ENCODE results near the gene EPHA8. TPM values are rescaled to one million over a fixed set of nuclear protein-coding genes. Genes with fewer than 3 reads are reported as not detected.

Gene EPHA8
- total RNA-seq, 2 donors from 2014 or later: not detected

- ATAC-seq: no peak
- intact Hi-C loops (cut with DNase I, micrococcal nuclease): no loop called here
- DNase-seq: no peak
Observed at GRCh38 chr1:22584001-22584562, 20.8 kb downstream of the EPHA8 start.

GRCh38 chr1:22584970-22585369 is 21.7 kb downstream of the EPHA8 start:
- ATAC-seq (no peak), DNase-seq (no peak)
- intact Hi-C loops (cut with DNase I, micrococcal nuclease): no loop called here

GRCh38 chr1:22585471-22585870 is 22.2 kb downstream of the EPHA8 start:
- DNase-seq (no peak), ATAC-seq (no peak)
- intact Hi-C loops (cut with DNase I, micrococcal nuclease): no loop called here

- ATAC-seq: no peak
- no peak for DNase-seq
- intact Hi-C loops (cut with DNase I, micrococcal nuclease): no loop called here
Observed at GRCh38 chr1:22586356-22587130, 23.3 kb downstream of the EPHA8 start.

GRCh38 chr1:22587247-22587646 is 24.0 kb downstream of the EPHA8 start:
- DNase-seq (no peak), ATAC-seq (no peak)
- intact Hi-C loops (cut with DNase I, micrococcal nuclease): no loop called here

GRCh38 chr1:22588899-22589422 is 25.7 kb downstream of the EPHA8 start:
- ATAC-seq: no peak
- intact Hi-C loops (cut with DNase I, micrococcal nuclease): no loop called here

GRCh38 chr1:22591576-22591975 is 28.3 kb downstream of the EPHA8 start:
- intact Hi-C loops (cut with DNase I, micrococcal nuclease): no loop called here

More at GRCh38 chr1:22588899-22589422, 25.7 kb downstream of the EPHA8 start:
- DNase-seq: no peak

GRCh38 chr1:22592051-22592450 is 28.8 kb downstream of the EPHA8 start:
- DNase-seq (no peak), ATAC-seq (no peak)
- intact Hi-C loops (cut with DNase I, micrococcal nuclease): no loop called here

More at GRCh38 chr1:22591576-22591975, 28.3 kb downstream of the EPHA8 start:
- DNase-seq: no peak
- ATAC-seq: no peak

- ATAC-seq: peak; percentile 94
- peak in 1 of 2 donors; percentile 42 for DNase-seq
- intact Hi-C loops (cut with DNase I, micrococcal nuclease): no loop called here
Observed at GRCh38 chr1:22592919-22593790, 29.9 kb downstream of the EPHA8 start.

GRCh38 chr1:22594396-22594795 is 31.1 kb downstream of the EPHA8 start:
- DNase-seq: no peak
- ATAC-seq: no peak
- intact Hi-C loops (cut with DNase I, micrococcal nuclease): no loop called here

GRCh38 chr1:22595108-22595507 is 31.8 kb downstream of the EPHA8 start:
- no peak for DNase-seq
- ATAC-seq: no peak
- intact Hi-C loops (cut with DNase I, micrococcal nuclease): no loop called here

- ATAC-seq: no peak
- intact Hi-C loops (cut with DNase I, micrococcal nuclease): no loop called here
- no peak for DNase-seq
Observed at GRCh38 chr1:22597301-22597965, 34.1 kb downstream of the EPHA8 start.

- no peak for ATAC-seq
- no peak for DNase-seq
- intact Hi-C loops (cut with DNase I, micrococcal nuclease): no loop called here
Observed at GRCh38 chr1:22597996-22598395, 34.7 kb downstream of the EPHA8 start.

GRCh38 chr1:22598736-22599135 is 35.4 kb downstream of the EPHA8 start:
- DNase-seq (no peak), ATAC-seq (no peak)
- intact Hi-C loops (cut with DNase I, micrococcal nuclease): no loop called here

GRCh38 chr1:22600071-22600816 is 37.0 kb downstream of the EPHA8 start:
- ATAC-seq: peak; percentile 99
- DNase-seq: peak in 1 of 2 donors; percentile 55
- intact Hi-C loops (cut with DNase I, micrococcal nuclease): no loop called here

- DNase-seq: no peak
- no peak for ATAC-seq
- intact Hi-C loops (cut with DNase I, micrococcal nuclease): no loop called here
Observed at GRCh38 chr1:22600817-22601605, 37.7 kb downstream of the EPHA8 start.

GRCh38 chr1:22601610-22602009 is 38.3 kb downstream of the EPHA8 start:
- intact Hi-C loops (cut with DNase I, micrococcal nuclease): no loop called here
- ATAC-seq: no peak
- no peak for DNase-seq
